WERI-Rb-1 (cell line): Measurements from ENCODE around the gene CPLX1.

ENCODE experiments used
- DNase-seq: peaks from one replicate; pipeline ENCODE4 v3.0.0-alpha.2; 2020
- H3K27ac ChIP-seq: fragments of 250-450 bp; sonication (Bioruptor Pico); 2 replicates; pipeline ENCODE4 v1.5.1; 2020; ENCODE audit warnings: mild to moderate bottlenecking, moderate library complexity
- H3K27me3 ChIP-seq: fragments of 250-450 bp; sonication (Bioruptor Pico); 2 replicates; pipeline ENCODE4 v1.5.1; 2021; ENCODE audit warnings: mild to moderate bottlenecking, low read depth, moderate library complexity; ENCODE audit not compliant: insufficient read depth, severe bottlenecking
- H3K36me3 ChIP-seq: fragments of 250-450 bp; sonication (Bioruptor Pico); 2 replicates; pipeline ENCODE4 v1.5.1; 2020; ENCODE audit warnings: mild to moderate bottlenecking, moderate library complexity
- H3K4me3 ChIP-seq: 2 replicates; pipeline ENCODE4 v1.5.1; 2011; ENCODE audit warnings: low read depth, mild to moderate bottlenecking, control low read depth, low read length
- H3K9me3 ChIP-seq: fragments of 250-450 bp; sonication (Bioruptor Pico); 2 replicates; pipeline ENCODE4 v1.5.1; 2021; ENCODE audit warnings: mild to moderate bottlenecking, moderate library complexity; ENCODE audit not compliant: severe bottlenecking
- CTCF ChIP-seq: IDR thresholded peaks from 2 replicates; pipeline ENCODE4 v1.5.1; 2011; ENCODE audit warnings: low read depth, mild to moderate bottlenecking, control low read depth, inconsistent platforms, low read length

Gene CPLX1

GRCh38 chr4:797066-797465, 28.9 kb downstream of the CPLX1 start:
- no peak for DNase-seq
- H3K27ac ChIP-seq: no peak overlapping the region
- no peak for TF ChIP-seq CTCF

GRCh38 chr4:796206-796605, 29.7 kb downstream of the CPLX1 start:
- H3K27me3 ChIP-seq: no peaks in the 10 kb centered on the region
- H3K9me3 ChIP-seq: no peaks in the 10 kb centered on the region
- H3K36me3 ChIP-seq: peaks cover 59% of the 10 kb centered on the region
- peak overlapping the region; percentile 10; the same call in 1 of the 2 replicates for H3K27ac ChIP-seq
- no peak for TF ChIP-seq CTCF
- DNase-seq: no peak
- H3K4me3 ChIP-seq: no peak overlapping the region

More at GRCh38 chr4:797066-797465, 28.9 kb downstream of the CPLX1 start:
- Histone ChIP-seq H3K27me3 (no peaks in the 10 kb centered on the region), H3K4me3 (no peak overlapping the region), H3K9me3 (peaks cover 3% of the 10 kb centered on the region), H3K36me3 (peaks cover 59% of the 10 kb centered on the region)

- H3K4me3 ChIP-seq: no peak overlapping the region
- H3K27me3 ChIP-seq: no peaks in the 10 kb centered on the region
- no peak for TF ChIP-seq CTCF
Observed at GRCh38 chr4:795726-796119, 30.2 kb downstream of the CPLX1 start.

GRCh38 chr4:794900-795725, 30.8 kb downstream of the CPLX1 start:
- Histone ChIP-seq H3K27me3 (no peaks in the 10 kb centered on the region), H3K4me3 (no peak overlapping the region), H3K27ac (peak overlapping the region; percentile 72), H3K9me3 (no peaks in the 10 kb centered on the region), H3K36me3 (peaks cover 60% of the 10 kb centered on the region)
- no peak; the same call in 1 of the 2 replicates for TF ChIP-seq CTCF
- peak; percentile 40 for DNase-seq

More at GRCh38 chr4:795726-796119, 30.2 kb downstream of the CPLX1 start:
- Histone ChIP-seq H3K36me3 (peaks cover 55% of the 10 kb centered on the region), H3K9me3 (no peaks in the 10 kb centered on the region), H3K27ac (peak overlapping the region; percentile 10; the same call in 1 of the 2 replicates)
- DNase-seq: no peak

- Histone ChIP-seq H3K27ac (peak overlapping the region; percentile 72), H3K36me3 (peaks cover 53% of the 10 kb centered on the region), H3K9me3 (no peaks in the 10 kb centered on the region), H3K27me3 (no peaks in the 10 kb centered on the region), H3K4me3 (no peak overlapping the region)
- DNase-seq: peak; percentile 62
- TF ChIP-seq CTCF: no peak
Observed at GRCh38 chr4:793941-794621, 31.8 kb downstream of the CPLX1 start.
